ENCODE data around the gene GRAPL. TPM values are rescaled to one million over a fixed set of nuclear protein-coding genes. Genes with fewer than 3 reads are reported as not detected.
"Not testable (repeated sequence)": the region's sequence is repeated elsewhere in the genome, so short reads cannot be mapped to it uniquely, and the experiment has no call there.

Gene GRAPL
- total and polyA plus RNA-seq, 12 donors, result 0.53 to 3.1 (median 1.6) TPM

- H3K36me3 ChIP-seq; DNase-seq; H3K4me1 ChIP-seq; intact Hi-C loops (cut with DNase I); H3K4me3 ChIP-seq; H3K27me3 ChIP-seq; H3K9me3 ChIP-seq; H3K27ac ChIP-seq: not testable (repeated sequence)
- peak; percentile 59 to 84 (median 78) for ATAC-seq
- WGBS, 2 donors, result no CpG with 5 or more reads among the region's 17 CpGs
Measured at GRCh38 chr17:19136138-19136537, 8.7 kb downstream of the GRAPL start.

DNA sequence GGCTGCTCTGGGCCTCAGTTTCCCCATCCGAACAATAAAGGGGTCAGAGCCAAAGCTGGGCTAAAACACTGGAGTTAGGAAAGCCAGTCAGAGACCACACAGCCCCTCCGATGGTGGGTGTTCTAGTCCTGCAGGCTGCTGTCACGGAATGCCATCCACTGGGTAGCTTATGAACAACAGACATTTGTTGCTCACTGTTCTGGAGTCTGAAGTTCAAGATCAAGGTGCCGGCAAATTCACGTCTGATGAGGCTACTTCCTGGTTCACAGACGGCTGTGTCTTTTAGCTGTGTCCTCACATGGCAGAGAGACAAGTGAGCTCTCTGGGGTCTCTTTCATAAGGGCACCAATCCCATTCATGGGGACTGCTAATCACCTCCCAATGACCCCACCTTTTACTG, 9.2 kb downstream of the GRAPL start:
- H3K27ac ChIP-seq; intact Hi-C loops (cut with DNase I); H3K4me3 ChIP-seq; ATAC-seq; H3K4me1 ChIP-seq; H3K36me3 ChIP-seq; DNase-seq; H3K27me3 ChIP-seq; H3K9me3 ChIP-seq: not testable (repeated sequence)
- no CpG with 5 or more reads among the region's 6 CpGs for whole genome bisulfite sequencing, 2 donors

DNA sequence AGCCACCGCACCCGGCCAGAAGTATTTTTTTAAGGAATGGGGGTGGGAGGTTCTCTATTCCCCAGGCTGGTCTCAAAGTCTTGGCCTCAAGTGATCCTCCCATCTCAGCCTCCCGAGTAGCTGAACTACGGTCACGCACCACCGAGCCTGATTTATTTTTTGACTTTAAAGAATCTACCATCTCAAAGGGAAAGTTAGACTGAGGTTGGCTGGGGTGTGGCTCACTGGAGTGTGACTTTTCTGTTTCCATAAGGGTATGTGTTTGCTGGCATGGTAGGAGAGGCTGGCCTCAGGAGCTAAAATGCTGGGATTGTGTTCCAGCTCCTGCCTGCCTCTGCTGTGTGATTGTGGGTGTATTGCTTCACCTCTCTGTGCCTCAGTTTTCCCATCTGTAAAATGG, 10.6 kb downstream of the GRAPL start:
- ATAC-seq; H3K27me3 ChIP-seq; H3K27ac ChIP-seq; DNase-seq; H3K4me1 ChIP-seq; H3K9me3 ChIP-seq; H3K4me3 ChIP-seq; intact Hi-C loops (cut with DNase I); H3K36me3 ChIP-seq: not testable (repeated sequence)
- no CpG with 5 or more reads among the region's 6 CpGs for WGBS, 2 donors

DNA sequence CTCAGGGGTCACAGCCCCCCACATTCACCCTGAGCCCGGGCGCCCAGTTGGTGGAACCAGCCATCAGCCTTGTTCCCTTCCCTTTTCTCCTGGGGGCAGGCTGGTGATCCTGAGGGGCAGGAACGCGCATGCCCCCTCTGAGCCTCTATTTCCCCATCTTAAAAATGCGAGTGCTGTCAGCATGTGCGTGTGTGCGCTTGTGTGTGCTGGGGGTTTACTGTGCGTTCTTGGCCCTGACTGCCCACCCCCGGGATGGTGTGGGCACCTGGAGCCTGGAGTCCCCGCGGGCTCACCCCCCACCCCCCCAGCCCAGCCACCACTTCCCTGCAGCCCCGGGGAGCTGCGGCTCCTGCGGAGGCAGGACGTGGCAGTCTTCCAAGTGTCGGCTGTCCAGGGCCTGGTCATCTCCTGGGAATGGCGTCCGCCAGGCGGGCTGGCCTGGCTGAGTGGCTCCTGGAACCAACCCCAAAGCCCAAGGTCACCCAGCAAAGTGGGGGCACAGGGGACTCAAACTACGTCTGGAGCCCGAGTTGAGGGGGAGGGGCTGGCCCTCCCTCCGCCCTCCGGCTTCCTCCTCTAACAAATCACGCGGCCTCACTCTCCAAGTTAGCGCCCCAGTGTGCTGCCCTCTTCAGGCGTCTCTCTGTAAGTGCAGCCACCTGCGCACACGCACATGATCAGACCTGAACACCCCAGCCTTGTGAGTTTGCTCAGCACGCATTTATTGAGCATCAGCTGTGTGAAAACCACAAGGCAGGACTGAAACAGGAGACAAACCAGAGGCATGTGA, 14.2 kb downstream of the GRAPL start:
- H3K36me3 ChIP-seq; H3K4me3 ChIP-seq; H3K27me3 ChIP-seq; H3K4me1 ChIP-seq; intact Hi-C loops (cut with DNase I); H3K9me3 ChIP-seq: not testable (repeated sequence)
- peak overlapping the region in 3 of 10 donors; percentile 43 to 76 (median 60) for H3K27ac ChIP-seq
- peak; percentile 85 to 93 (median 91) for ATAC-seq
- 15 to 24% methylated on average over 3 to 4 of the region's 30 CpGs for WGBS, 2 donors
- DNase-seq, result peak; percentile 1 to 14

- H3K9me3 ChIP-seq; H3K27ac ChIP-seq; intact Hi-C loops (cut with DNase I); H3K4me3 ChIP-seq; H3K4me1 ChIP-seq; H3K27me3 ChIP-seq; H3K36me3 ChIP-seq: not testable (repeated sequence)
- peak in 7 of 9 donors; percentile 10 to 43 (median 33) for TF ChIP-seq CTCF (IDR thresholded peaks at IDR 0.05)
- no CpG with 5 or more reads among the region's 4 CpGs for WGBS, 2 donors
- DNase-seq (peak; percentile 33 to 67), ATAC-seq (peak; percentile 60 to 86 (median 70))
Measured at GRCh38 chr17:19142419-19142818, 15.0 kb downstream of the GRAPL start.

DNA sequence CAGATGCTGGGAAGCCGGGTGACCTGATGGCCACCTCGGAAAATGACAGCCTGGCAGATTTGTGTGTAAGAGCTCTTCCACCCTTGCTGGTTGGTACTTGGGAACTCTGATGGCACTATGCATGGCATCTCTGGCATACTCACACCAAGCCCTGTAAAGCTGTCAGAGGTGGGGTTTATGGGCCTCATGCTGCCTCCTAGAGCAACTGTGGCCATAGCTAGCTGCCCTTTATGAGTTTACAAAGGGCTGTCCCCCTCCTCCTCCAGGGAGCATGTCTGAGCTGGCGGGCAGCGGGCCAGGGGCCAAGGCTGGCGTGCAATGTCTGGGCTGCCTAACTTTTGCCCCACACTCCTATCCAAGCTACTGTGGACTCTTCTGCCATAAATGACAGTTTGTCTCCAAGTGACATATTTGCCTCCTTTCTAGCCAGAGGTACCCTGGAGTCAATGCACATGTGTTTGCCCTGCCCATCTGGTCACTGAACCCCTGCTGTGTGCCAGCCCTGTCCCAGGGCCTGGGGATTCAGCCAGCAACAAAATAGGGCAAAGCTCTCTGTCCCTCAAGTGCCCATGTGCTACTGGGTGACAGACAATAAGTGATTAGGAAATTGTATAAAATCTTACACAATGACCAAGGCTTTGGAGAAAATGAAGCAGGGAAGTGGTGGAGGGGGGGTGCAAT, 15.8 kb downstream of the GRAPL start:
- ATAC-seq; H3K9me3 ChIP-seq; H3K27me3 ChIP-seq; H3K4me1 ChIP-seq; H3K36me3 ChIP-seq; H3K4me3 ChIP-seq; H3K27ac ChIP-seq; DNase-seq; intact Hi-C loops (cut with DNase I): not testable (repeated sequence)
- WGBS, 2 donors, result 83% methylated on average over 1 of the region's 5 CpGs; no CpG with 5 or more reads in 1 of the 2 donors

DNA sequence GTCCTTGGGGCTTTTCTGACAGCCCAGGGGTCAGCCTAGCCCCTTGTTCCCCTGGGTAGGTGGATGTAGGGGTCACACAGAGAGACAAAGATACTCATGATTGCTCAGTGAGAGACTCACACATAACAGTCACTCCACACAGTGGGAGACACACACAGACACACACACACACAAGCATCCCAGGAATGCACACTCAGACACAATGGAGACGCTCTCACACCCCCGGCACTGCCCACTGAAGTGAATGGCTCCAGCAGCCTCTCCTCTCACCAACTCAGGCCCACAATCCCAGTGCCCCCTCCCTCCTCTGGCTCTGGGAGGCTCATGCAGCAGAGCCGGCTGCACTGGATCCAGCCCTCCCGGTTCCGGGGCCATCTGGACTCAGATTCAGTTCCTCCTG, 17.0 kb downstream of the GRAPL start:
- H3K27ac ChIP-seq; H3K9me3 ChIP-seq; intact Hi-C loops (cut with DNase I); H3K27me3 ChIP-seq; H3K4me3 ChIP-seq; H3K4me1 ChIP-seq; DNase-seq; H3K36me3 ChIP-seq: not testable (repeated sequence)
- 25 to 30% methylated on average over 2 of the region's 5 CpGs for WGBS, 2 donors
- peak in 1 of 8 donors; percentile 16 for ATAC-seq

- H3K4me1 ChIP-seq; H3K36me3 ChIP-seq; DNase-seq; intact Hi-C loops (cut with DNase I); H3K27ac ChIP-seq; ATAC-seq; H3K9me3 ChIP-seq; H3K4me3 ChIP-seq; H3K27me3 ChIP-seq: not testable (repeated sequence)
- WGBS, 2 donors, result no CpG with 5 or more reads among the region's 11 CpGs
Measured at GRCh38 chr17:19145471-19145870, 18.1 kb downstream of the GRAPL start.

DNA sequence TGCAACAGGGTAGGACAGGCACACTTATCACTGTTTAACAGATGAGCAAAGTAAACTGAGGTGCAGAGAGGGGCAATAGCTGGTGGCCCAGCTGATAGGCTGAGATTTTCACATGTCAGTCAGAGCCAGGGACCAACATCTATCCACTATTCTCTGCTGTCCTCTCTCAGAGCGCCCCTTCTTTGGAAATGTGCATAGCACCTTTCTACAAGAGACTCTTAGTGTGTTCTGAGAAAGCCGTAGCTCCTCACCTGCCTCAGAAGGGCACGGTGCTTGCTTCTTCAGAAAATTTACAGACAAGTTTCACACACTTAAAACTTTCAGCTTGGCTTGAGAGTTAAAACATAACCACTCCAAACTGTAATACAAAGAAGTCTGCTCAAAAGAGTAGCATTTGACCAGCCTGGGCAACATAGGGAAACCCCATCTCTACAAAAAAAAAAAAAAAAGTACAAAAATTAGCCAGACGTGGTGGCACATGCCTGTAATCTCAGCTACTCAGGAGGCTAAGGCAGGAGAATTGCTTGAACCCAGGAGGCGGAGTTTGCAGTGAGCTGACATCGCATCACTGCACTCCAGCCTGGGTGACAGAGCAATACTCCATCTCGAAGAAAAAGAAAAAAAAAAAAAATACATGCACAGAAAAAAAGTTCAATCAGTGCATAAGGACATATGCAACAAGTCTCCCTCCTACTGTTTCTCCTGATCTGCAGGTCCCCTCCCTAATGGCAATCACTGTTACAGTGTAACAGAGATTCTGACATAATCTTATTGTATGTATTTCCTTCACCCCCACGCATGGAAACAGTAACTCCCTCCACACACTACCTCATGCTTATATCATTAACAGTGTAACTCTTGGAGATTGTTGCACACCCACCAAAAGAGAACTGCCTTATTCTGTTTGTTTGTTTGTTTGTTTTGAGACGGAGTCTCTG, 23.6 kb downstream of the GRAPL start:
- ATAC-seq, result peak in 4 of 8 donors; percentile 30 to 65 (median 42)
- H3K4me1 ChIP-seq; H3K27ac ChIP-seq; intact Hi-C loops (cut with DNase I); H3K27me3 ChIP-seq; H3K36me3 ChIP-seq; H3K4me3 ChIP-seq; DNase-seq; H3K9me3 ChIP-seq: not testable (repeated sequence)
- no CpG with 5 or more reads among the region's 9 CpGs for WGBS, 2 donors

- H3K27ac ChIP-seq; H3K4me3 ChIP-seq; H3K4me1 ChIP-seq; ATAC-seq; H3K36me3 ChIP-seq; H3K27me3 ChIP-seq; DNase-seq; H3K9me3 ChIP-seq; intact Hi-C loops (cut with DNase I): not testable (repeated sequence)
- WGBS, 2 donors, result no CpG with 5 or more reads among the region's 8 CpGs
Measured at GRCh38 chr17:19157628-19158027, 30.2 kb downstream of the GRAPL start.

Measured in heart right ventricle (tissue), 16 donors.